Ascending aorta (tissue), 2 donors: ENCODE data around the gene SP6. TPM values are rescaled to one million over a fixed set of nuclear protein-coding genes. Genes with fewer than 3 reads are reported as not detected.

Experiments
- DNase-seq, 2 donors: peaks; one replicate each; pipeline ENCODE4 v3.0.0-alpha.2; 2019; ENCODE audit warnings: low spot score in 2 of 2
- H3K27ac ChIP-seq, 2 donors: fragments of 200-600 bp; sonication (generic); one replicate each; pipeline ENCODE4 v1.5.1; 2016 to 2017; ENCODE audit warnings: mild to moderate bottlenecking in 1 of 2
- H3K27me3 ChIP-seq: fragments of 200-600 bp; sonication (generic); one replicate; pipeline ENCODE4 v1.5.1; 2017
- H3K36me3 ChIP-seq, 2 donors: fragments of 200-600 bp; sonication (generic); one replicate each; pipeline ENCODE4 v1.5.1; 2016
- H3K4me1 ChIP-seq, 2 donors: fragments of 200-600 bp; sonication (generic); one replicate each; pipeline ENCODE4 v1.5.1; 2016 to 2017; ENCODE audit warnings: mild to moderate bottlenecking in 1 of 2
- H3K4me3 ChIP-seq, 2 donors: fragments of 200-600 bp; sonication (generic); one replicate each; pipeline ENCODE4 v1.5.1; 2016 to 2017; ENCODE audit warnings: mild to moderate bottlenecking in 1 of 2
- H3K9me3 ChIP-seq, 2 donors: fragments of 200-600 bp; sonication (generic); one replicate each; pipeline ENCODE4 v1.5.1; 2016
- CTCF ChIP-seq, 3 experiments: fragments of 200-600 bp in 2 of 3; fragments of 450-650 bp in 1 of 3; sonication (generic) in 2 of 3; IDR thresholded peaks; one replicate each; pipeline ENCODE4 v1.5.1; 2016 to 2019; ENCODE audit warnings: antibody characterized with exemption in 3 of 3, mild to moderate bottlenecking in 1 of 3, moderate library complexity in 1 of 3
- intact Hi-C: fragments of 100-400 bp; cut with DNase I; formaldehyde crosslinking; loops from one replicate; pipeline ENCODE4 v1.15.1; 2023
- total RNA-seq: library from RNA; depleted of rRNA; stranded (reverse); fragments of >200 nt; gene quantifications from one replicate; pipeline ENCODE4 v1.1.0, GENCODE V29; 2016

The SP6 gene
- total RNA-seq, 1 donor from 2014 or later: 0.11 TPM

- Histone ChIP-seq H3K36me3 (peaks cover 6 to 30% of the 10 kb centered on the region in 2 donors), H3K4me1 (peaks cover 0 to 9% of the 10 kb centered on the region in 2 donors), H3K9me3 (no peaks in the 10 kb centered on the region), H3K4me3 (no peak overlapping the region), H3K27me3 (no peaks in the 10 kb centered on the region), H3K27ac (no peak overlapping the region)
- intact Hi-C loops: no loop called here
- no peak for TF ChIP-seq CTCF (IDR thresholded peaks at IDR 0.05)
- no peak for DNase-seq
Observed at GRCh38 chr17:47834756-47835155, 16.2 kb downstream of the SP6 start.

- H3K4me1 ChIP-seq: peaks cover 0 to 9% of the 10 kb centered on the region in 2 donors
- no peak for TF ChIP-seq CTCF (IDR thresholded peaks at IDR 0.05)
- no peaks in the 10 kb centered on the region for H3K27me3 ChIP-seq
- DNase-seq: no peak
- peak overlapping the region; percentile 71 for H3K4me3 ChIP-seq
- no peaks in the 10 kb centered on the region for H3K9me3 ChIP-seq
- intact Hi-C loops: no loop called here
- H3K36me3 ChIP-seq: peaks cover 23 to 27% of the 10 kb centered on the region in 2 donors
- peak overlapping the region in 1 of 2 donors; percentile 77 for H3K27ac ChIP-seq
Observed at GRCh38 chr17:47831934-47832327, 19.0 kb downstream of the SP6 start.

GRCh38 chr17:47831003-47831933 is 19.7 kb downstream of the SP6 start, which contains the start of the genes LRRC46 and MRPL10:
Gene LRRC46 (plus strand): TSS chr17:47831670. CDS start chr17:47831990, 320 bp downstream.
Gene MRPL10 (minus strand): TSS chr17:47831541. CDS start chr17:47831511, 30 bp downstream.
- intact Hi-C loops: no loop called here
- Histone ChIP-seq H3K4me3 (peak within 1 kb of the TSS; percentile 71), H3K4me1 (peaks cover 0 to 9% of the 10 kb centered on the region in 2 donors), H3K36me3 (peaks cover 28 to 30% of the 10 kb centered on the region in 2 donors), H3K27me3 (no peaks in the 10 kb centered on the region), H3K9me3 (no peaks in the 10 kb centered on the region), H3K27ac (peak within 1 kb of the TSS; percentile 48 to 77)
- DNase-seq: peak; percentile 54 to 95
- TF ChIP-seq CTCF (IDR thresholded peaks at IDR 0.05): peak in 1 of 3 experiments; percentile 26

GRCh38 chr17:47830396-47831002 is 20.5 kb downstream of the SP6 start:
- no peak for DNase-seq
- Histone ChIP-seq H3K36me3 (peaks cover 26 to 27% of the 10 kb centered on the region in 2 donors), H3K27ac (peak overlapping the region; percentile 48 to 77), H3K4me3 (peak overlapping the region; percentile 71), H3K9me3 (no peaks in the 10 kb centered on the region), H3K4me1 (peaks cover 0 to 9% of the 10 kb centered on the region in 2 donors), H3K27me3 (no peaks in the 10 kb centered on the region)
- intact Hi-C loops: no loop called here
- no peak for TF ChIP-seq CTCF (IDR thresholded peaks at IDR 0.05)

GRCh38 chr17:47829870-47830269 is 21.1 kb downstream of the SP6 start:
- Histone ChIP-seq H3K9me3 (no peaks in the 10 kb centered on the region), H3K27me3 (no peaks in the 10 kb centered on the region), H3K4me1 (peaks cover 0 to 9% of the 10 kb centered on the region in 2 donors), H3K27ac (no peak overlapping the region), H3K4me3 (peak overlapping the region in 1 of 2 donors; percentile 71), H3K36me3 (peaks cover 32 to 33% of the 10 kb centered on the region in 2 donors)
- DNase-seq: no peak
- TF ChIP-seq CTCF (IDR thresholded peaks at IDR 0.05): no peak
- intact Hi-C loops: no loop called here
